HCT116 (cell line): ENCODE results near the gene ANXA2. TPM values are rescaled to one million over a fixed set of nuclear protein-coding genes. Genes with fewer than 3 reads are reported as not detected.

Experiments
- ATAC-seq: fragments of 200-7000 bp; cut with Tn5 transposase; 2 replicates; pipeline ENCODE4 v1.9.1; 2020; ENCODE audit warnings: mild to moderate bottlenecking, moderate library complexity
- BruUV-seq: library from RNA; stranded (reverse); fragments of 400-500 nt; replicated peaks from 2 replicates; lab custom pipeline; 2021; lab: Mats Ljungman, UMichigan
- CTCF ChIA-PET: fragments of 300-600 bp; sonication (Branson Sonifier 250); formaldehyde crosslinking; loops from one replicate; lab custom pipeline; 2021; ENCODE audit warnings: antibody characterized with exemption; lab: Charles Lee
- POLR2A ChIA-PET: fragments of 300-600, 350-600 bp; sonication (Branson Sonifier 250); formaldehyde crosslinking; loops from one replicate; lab custom pipeline; 2021; ENCODE audit warnings: antibody characterized with exemption; lab: Charles Lee
- RAD21 ChIA-PET, 2 experiments: fragments of 300-600 bp; sonication (Branson Sonifier 250); formaldehyde crosslinking; loops; one replicate each; lab custom pipeline; 2023; ENCODE audit warnings: low total read pairs in 2 of 2; ENCODE audit not compliant: uncharacterized antibody in 2 of 2, unreplicated experiment in 2 of 2, low non-redundant PET in 1 of 2; lab: Charles Lee
- DNase-seq: peaks from one replicate; pipeline ENCODE4 v3.0.0-alpha.2; 2010; ENCODE audit warnings: low read depth, low spot score
- H2AFZ ChIP-seq: fragments of 200-600 bp; shearing (Covaris generic), sonication (generic); 2 replicates; pipeline ENCODE4 v1.6.1; 2017; ENCODE audit warnings: low read depth, mixed run types, mixed read lengths, antibody characterized with exemption, low read length; ENCODE audit not compliant: poor library complexity, severe bottlenecking
- H3K27ac ChIP-seq: 2 replicates; pipeline ENCODE4 v1.5.1; 2012; ENCODE audit warnings: low read depth, low read length
- H3K27me3 ChIP-seq: fragments of 200-600 bp; sonication (generic); 2 replicates; pipeline ENCODE4 v1.6.1; 2016; ENCODE audit warnings: mixed run types, low read length, mixed read lengths; ENCODE audit not compliant: insufficient read depth
- H3K36me3 ChIP-seq, 2 experiments: fragments of 200-500 bp in 1 of 2; fragments of 200-600 bp in 1 of 2; sonication (Bioruptor generic) in 1 of 2; sonication (generic) in 1 of 2; 2 replicates each; pipeline versions ENCODE4 v1.5.1 to v1.6.1; 2014 to 2016; ENCODE audit warnings: low read length in 2 of 2, inconsistent platforms in 1 of 2, mixed read lengths in 1 of 2, mixed run types in 1 of 2; ENCODE audit not compliant: insufficient read depth in 2 of 2, control insufficient read depth in 1 of 2
- H3K4me1 ChIP-seq, 2 experiments: fragments of 200-600 bp in 1 of 2; sonication (generic) in 1 of 2; 2 replicates each; pipeline versions ENCODE4 v1.5.1 to v1.6.1; 2012 to 2017; ENCODE audit warnings: low read length in 2 of 2, inconsistent platforms in 1 of 2, mild to moderate bottlenecking in 1 of 2, mixed read lengths in 1 of 2, mixed run types in 1 of 2, moderate library complexity in 1 of 2; ENCODE audit not compliant: insufficient read depth in 2 of 2, control insufficient read depth in 1 of 2
- H3K4me2 ChIP-seq: fragments of 200-600 bp; sonication (generic); 2 replicates; pipeline ENCODE4 v1.6.1; 2017; ENCODE audit warnings: mixed run types, low read length, mixed read lengths
- H3K4me3 ChIP-seq, 2 experiments: fragments of 200-600 bp in 1 of 2; sonication (generic) in 1 of 2; replicated peaks in 1 of 2; 2 replicates each; pipeline ENCODE4 v1.5.1; 2011 to 2016; ENCODE audit warnings: low read length in 2 of 2, control low read depth in 1 of 2, low read depth in 1 of 2, mild to moderate bottlenecking in 1 of 2, mixed read lengths in 1 of 2, mixed run types in 1 of 2
- H3K79me2 ChIP-seq: fragments of 200-600 bp; sonication (generic); 2 replicates; pipeline ENCODE4 v1.6.1; 2017; ENCODE audit warnings: mild to moderate bottlenecking, mixed run types, low read length, moderate library complexity, mixed read lengths; ENCODE audit not compliant: insufficient read depth
- H3K9ac ChIP-seq: fragments of 200-600 bp; sonication (generic); 2 replicates; pipeline ENCODE4 v1.6.1; 2016; ENCODE audit warnings: low read length, mixed read lengths
- H3K9me2 ChIP-seq: fragments of 200-600 bp; sonication (generic), shearing (Covaris generic); 2 replicates; pipeline ENCODE4 v1.6.1; 2017; ENCODE audit warnings: mixed run types, mild to moderate bottlenecking, moderate library complexity; ENCODE audit not compliant: insufficient read depth
- H3K9me3 ChIP-seq, 2 experiments: fragments of 200-500 bp in 1 of 2; fragments of 200-600 bp in 1 of 2; sonication (Bioruptor generic) in 1 of 2; sonication (generic) in 1 of 2; 2 replicates each; pipeline ENCODE4 v1.6.1; 2014 to 2017; ENCODE audit warnings: low read length in 2 of 2, mixed read lengths in 2 of 2, inconsistent platforms in 1 of 2, low read depth in 1 of 2, mild to moderate bottlenecking in 1 of 2, mixed run types in 1 of 2, moderate library complexity in 1 of 2; ENCODE audit not compliant: control insufficient read depth in 1 of 2, insufficient read depth in 1 of 2
- H4K20me1 ChIP-seq: fragments of 200-600 bp; sonication (generic), shearing (Covaris generic); 2 replicates; pipeline ENCODE4 v1.6.1; 2017; ENCODE audit warnings: mixed run types, mild to moderate bottlenecking, moderate library complexity; ENCODE audit not compliant: insufficient read depth
- CEBPB ChIP-seq: IDR thresholded peaks from 2 replicates; pipeline ENCODE4 v1.6.1; 2012; ENCODE audit warnings: low read depth
- CTCF ChIP-seq, 3 experiments: fragments of 200-600 bp in 1 of 3; sonication (generic) in 1 of 3; IDR thresholded peaks in 2 of 3; conservative IDR thresholded peaks in 1 of 3; 2 replicates each; pipeline ENCODE4 v1.5.1; 2012 to 2017; ENCODE audit warnings: low read depth in 2 of 3, low read length in 2 of 3, antibody characterized with exemption in 1 of 3, borderline replicate concordance in 1 of 3, control low read depth in 1 of 3, mild to moderate bottlenecking in 1 of 3, mixed read lengths in 1 of 3, mixed run types in 1 of 3, moderate library complexity in 1 of 3; ENCODE audit not compliant: insufficient read depth in 1 of 3
- ELF1 ChIP-seq: IDR thresholded peaks from 2 replicates; pipeline ENCODE4 v1.6.1; 2012; ENCODE audit warnings: low read depth, borderline replicate concordance
- EZH2 ChIP-seq: fragments of 200-600 bp; sonication (generic); IDR thresholded peaks from 2 replicates; pipeline ENCODE4 v1.6.1; 2017; ENCODE audit warnings: antibody characterized with exemption, mixed run types
- EZH2phosphoT487 ChIP-seq: fragments of 200-600 bp; IDR thresholded peaks from 2 replicates; pipeline ENCODE4 v1.6.1; 2018; ENCODE audit warnings: antibody characterized with exemption, borderline replicate concordance
- JUND ChIP-seq: IDR thresholded peaks from 2 replicates; pipeline ENCODE4 v1.6.1; 2012
- POLR2A ChIP-seq: IDR thresholded peaks from 2 replicates; pipeline ENCODE4 v1.7.0; 2011; ENCODE audit warnings: borderline replicate concordance; ENCODE audit not compliant: insufficient read depth, insufficient read length; ENCODE audit errors: extremely low read depth
- POLR2AphosphoS5 ChIP-seq: IDR thresholded peaks from 2 replicates; pipeline ENCODE4 v1.6.1; 2011; ENCODE audit warnings: mild to moderate bottlenecking, low read depth, low read length, moderate library complexity
- REST ChIP-seq: IDR thresholded peaks from 2 replicates; pipeline ENCODE4 v1.6.1; 2012; ENCODE audit warnings: low read depth
- SIN3A ChIP-seq: IDR thresholded peaks from 2 replicates; pipeline ENCODE4 v1.6.1; 2012; ENCODE audit warnings: low read depth
- SP1 ChIP-seq: IDR thresholded peaks from 2 replicates; pipeline ENCODE4 v1.6.1; 2012; ENCODE audit warnings: low read depth
- TCF7L2 ChIP-seq: IDR thresholded peaks from 2 replicates; pipeline ENCODE4 v1.7.0; 2011; ENCODE audit warnings: borderline replicate concordance, inconsistent platforms; ENCODE audit not compliant: insufficient read depth, insufficient read length; ENCODE audit errors: extremely low read depth
- ZNF274 ChIP-seq: fragments of 200-500 bp; sonication (Bioruptor generic); IDR thresholded peaks from 2 replicates; pipeline ENCODE4 v1.6.1; 2014; ENCODE audit warnings: mild to moderate bottlenecking, low read depth, low read length, inconsistent platforms
- intact Hi-C: fragments of 100-400 bp; cut with micrococcal nuclease; formaldehyde crosslinking; loops from 2 replicates; pipeline ENCODE4 v1.10.0; 2022
- total RNA-seq: library from RNA; stranded (reverse); gene quantifications from one replicate; pipeline ENCODE4 v1.2.1, GENCODE V29; 2021; ENCODE audit not compliant: unreplicated experiment

ANXA2 gene
- total RNA-seq, 1 experiment from 2014 or later = 1,298 TPM

- no peaks in the 10 kb centered on the region for H3K9me2 ChIP-seq
- intact Hi-C loops = no loop called here
- DNase-seq = no peak
- H3K27ac ChIP-seq = peak overlapping the region; percentile 93
- ChIA-PET CTCF (interaction anchor here (1.2 kb wide), 1 partner anchor 16 kb away, joined by 5 read pairs; no protein-coding TSS in a partner anchor), POLR2A (interaction anchor here (0.9 to 8.0 kb wide), 11 partner anchors 8 to 73 kb away, joined by 3 to 70 read pairs (median 4); partner anchors contain the start of gene ANXA2), RAD21 (interaction anchor here in 1 of 2 experiments (1.0 kb wide), 1 partner anchor 24 kb away, joined by 3 read pairs; no protein-coding TSS in a partner anchor)
- no peak overlapping the region for H2AFZ ChIP-seq
- H4K20me1 ChIP-seq = no peaks in the 10 kb centered on the region; the same call in 1 of the 2 replicates
- peaks cover 88 to 99% of the 10 kb centered on the region in 2 experiments for H3K4me1 ChIP-seq
- H3K79me2 ChIP-seq = peaks cover 100% of the 10 kb centered on the region
- peak overlapping the region in 1 of 2 experiments; percentile 3; a peak in 1 of 4 replicates for H3K4me3 ChIP-seq
- peaks cover 6 to 45% of the 10 kb centered on the region in 2 experiments for H3K36me3 ChIP-seq
- no TSS peak for BruUV-seq
- H3K4me2 ChIP-seq = peak overlapping the region; percentile 65
- peak overlapping the region; percentile 63 for H3K9ac ChIP-seq
- no peak for ATAC-seq
- TF ChIP-seq POLR2AphosphoS5 (no peak), EZH2 (no peak), CEBPB (no peak)
- H3K9me3 ChIP-seq = no peaks in the 10 kb centered on the region
- H3K27me3 ChIP-seq = no peaks in the 10 kb centered on the region
Measured at GRCh38 chr15:60375306-60375705, 22.5 kb downstream of the ANXA2 start.

GRCh38 chr15:60374628-60375081 is 23.1 kb downstream of the ANXA2 start:
- peaks cover 100% of the 10 kb centered on the region for H3K79me2 ChIP-seq
- H3K9me2 ChIP-seq = no peaks in the 10 kb centered on the region
- H3K36me3 ChIP-seq = peaks cover 6 to 51% of the 10 kb centered on the region in 2 experiments
- ChIA-PET RAD21 (interaction anchor here (0.9 to 1.0 kb wide), 3 partner anchors 20 to 107 kb away, joined by 3 read pairs; no protein-coding TSS in a partner anchor), CTCF (interaction anchor here (1.2 kb wide), 1 partner anchor 15 kb away, joined by 5 read pairs; no protein-coding TSS in a partner anchor), POLR2A (interaction anchor here (0.9 to 8.0 kb wide), 11 partner anchors 9 to 64 kb away, joined by 3 to 70 read pairs (median 4); partner anchors contain the start of gene ANXA2)
- H3K4me2 ChIP-seq = peak overlapping the region; percentile 65
- ATAC-seq (peak; percentile 71), DNase-seq (peak; percentile 96)
- no peaks in the 10 kb centered on the region; the same call in 1 of the 2 replicates for H4K20me1 ChIP-seq
- intact Hi-C loops = loop anchor here (1.0 to 5.0 kb wide), 2 partner anchors 19 to 103 kb away; partner anchors contain the start of gene ICE2
- peak overlapping the region; percentile 63 for H3K9ac ChIP-seq
- no peaks in the 10 kb centered on the region for H3K9me3 ChIP-seq
- peaks cover 88 to 99% of the 10 kb centered on the region in 2 experiments for H3K4me1 ChIP-seq
- no TSS peak for BruUV-seq
- H3K4me3 ChIP-seq = peak overlapping the region in 1 of 2 experiments; percentile 16; a peak in 2 of 4 replicates
- H3K27ac ChIP-seq = peak overlapping the region; percentile 93
- no peaks in the 10 kb centered on the region for H3K27me3 ChIP-seq
- no peak overlapping the region for H2AFZ ChIP-seq
- no peak for TF ChIP-seq ZNF274
- TF ChIP-seq TCF7L2 = peak; percentile 94
- TF ChIP-seq EZH2phosphoT487 = no peak
- peak; percentile 91 for TF ChIP-seq SIN3A
- peak; percentile 91 for TF ChIP-seq SP1
- no peak for TF ChIP-seq ELF1
- peak; percentile 93 for TF ChIP-seq JUND
- TF ChIP-seq CTCF (IDR thresholded peaks at IDR 0.05 in 2 of 3, conservative IDR thresholded peaks at IDR 0.05 in 1 of 3; ENCODE audit: borderline replicate concordance in 1 of 3, insufficient read depth in 1 of 3, low read depth in 2 of 3, low read length in 2 of 3) = no peak
- peak; percentile 63 for TF ChIP-seq CEBPB
- TF ChIP-seq EZH2 = no peak
- TF ChIP-seq POLR2AphosphoS5 = peak; percentile 66
- no peak for TF ChIP-seq POLR2A
- no peak for TF ChIP-seq REST
